T1000 (cell line): Measurements from ENCODE around the gene BRI3BP.
"Not testable (repeated sequence)": the region's sequence is repeated elsewhere in the genome, so short reads cannot be mapped to it uniquely, and the experiment has no call there.

Experiments used
- DNase-seq: peaks from one replicate; lab custom pipeline; 2025; ENCODE audit warnings: mixed read lengths; lab: John Stamatoyannopoulos, UW

Gene BRI3BP

GRCh38 chr12:124975276-124975675, 18.2 kb upstream of the BRI3BP start:
- DNase-seq: no peak

- DNase-seq: no peak
Measured at GRCh38 chr12:124976999-124977398, 16.4 kb upstream of the BRI3BP start.

- DNase-seq: no peak
Measured at GRCh38 chr12:124979568-124979967, 13.9 kb upstream of the BRI3BP start.

- DNase-seq: no peak
Measured at GRCh38 chr12:124980098-124980892, 13.2 kb upstream of the BRI3BP start.

GRCh38 chr12:124986876-124987275, 6.6 kb upstream of the BRI3BP start:
- not testable (repeated sequence) for DNase-seq

GRCh38 chr12:124992874-124993625, 395 bp upstream of the BRI3BP start:
- no peak for DNase-seq

GRCh38 chr12:124994437-124994975, 1.1 kb downstream of the BRI3BP start:
- no peak for DNase-seq

- no peak for DNase-seq
Measured at GRCh38 chr12:124995200-124995961, 1.9 kb downstream of the BRI3BP start.

- no peak for DNase-seq
Measured at GRCh38 chr12:124998705-124999104, 5.3 kb downstream of the BRI3BP start.

GRCh38 chr12:125001636-125002035, 8.2 kb downstream of the BRI3BP start:
- no peak for DNase-seq

GRCh38 chr12:125003021-125003420, 9.6 kb downstream of the BRI3BP start:
- DNase-seq: no peak

- DNase-seq: no peak
Measured at GRCh38 chr12:125004621-125005020, 11.2 kb downstream of the BRI3BP start.

- no peak for DNase-seq
Measured at GRCh38 chr12:125005652-125006051, 12.2 kb downstream of the BRI3BP start.

- no peak for DNase-seq
Measured at GRCh38 chr12:125006365-125006764, 12.9 kb downstream of the BRI3BP start.

- DNase-seq: no peak
Measured at GRCh38 chr12:125013816-125014442, 20.5 kb downstream of the BRI3BP start.

GRCh38 chr12:125014526-125014925, 21.1 kb downstream of the BRI3BP start:
- no peak for DNase-seq

- DNase-seq: no peak
Measured at GRCh38 chr12:125015680-125016310, 22.4 kb downstream of the BRI3BP start.

- no peak for DNase-seq
Measured at GRCh38 chr12:125017801-125018200, 24.4 kb downstream of the BRI3BP start.

- DNase-seq: no peak
Measured at GRCh38 chr12:125018356-125018755, 24.9 kb downstream of the BRI3BP start.

GRCh38 chr12:125021096-125021495, 27.7 kb downstream of the BRI3BP start:
- no peak for DNase-seq

- DNase-seq: no peak
Measured at GRCh38 chr12:125021771-125022170, 28.3 kb downstream of the BRI3BP start.
